Right renal pelvis (tissue), 4 donors: ENCODE measurements around the gene ATG13. TPM values are rescaled to one million over a fixed set of nuclear protein-coding genes. Genes with fewer than 3 reads are reported as not detected.
A peak's percentile ranks its signal among the peaks of the same experiment; 100 is the strongest.
"Not testable (repeated sequence)": the region's sequence is repeated elsewhere in the genome, so short reads cannot be mapped to it uniquely, and the experiment has no call there.

Experiments
- DNase-seq, 4 donors: peaks; one replicate each; pipeline ENCODE4 v3.0.0-alpha.2; 2013; ENCODE audit warnings: low read depth in 4 of 4, low spot score in 3 of 4, missing footprints in 1 of 4
- polyA plus RNA-seq, 4 donors: library from polyadenylated mRNA; unstranded; fragments of 120-200 nt; gene quantifications; one replicate each; pipeline ENCODE4 v1.2.1, GENCODE V29; 2013; ENCODE audit not compliant: insufficient read length in 4 of 4

ATG13 gene
- polyA plus RNA-seq, 4 donors: 56.2 to 76.9 (median 68.9) TPM

- DNase-seq: no peak
These were observed 75.1 kb downstream of the ATG13 start for GRCh38 chr11:46692450-46692849.

GRCh38 chr11:46693597-46694012, 76.3 kb downstream of the ATG13 start:
- DNase-seq: no peak

- no peak for DNase-seq
These were observed 76.7 kb downstream of the ATG13 start for GRCh38 chr11:46694072-46694471.

GRCh38 chr11:46694607-46695006, 77.3 kb downstream of the ATG13 start:
- DNase-seq: no peak

GRCh38 chr11:46695345-46696211, 78.2 kb downstream of the ATG13 start:
- DNase-seq: no peak

- no peak for DNase-seq
These were observed 78.8 kb downstream of the ATG13 start for GRCh38 chr11:46696212-46696558.

- DNase-seq: no peak
These were observed 80.0 kb downstream of the ATG13 start for GRCh38 chr11:46697303-46697702.

GRCh38 chr11:46697723-46698122, 80.4 kb downstream of the ATG13 start:
- DNase-seq: no peak

- DNase-seq: no peak
These were observed 81.2 kb downstream of the ATG13 start for GRCh38 chr11:46698597-46698996.

GRCh38 chr11:46700241-46701077, 83.1 kb downstream of the ATG13 start, which contains the start of the genes ARHGAP1 and ZNF408:
Gene ARHGAP1 (minus strand): TSS chr11:46700619. CDS start chr11:46696107, 4,512 bp downstream.
Gene ZNF408 (plus strand): TSS chr11:46701031. CDS start chr11:46701048, 17 bp downstream.
- DNase-seq: peak; percentile 96 to 98 (median 97)

GRCh38 chr11:46701078-46701654, 83.8 kb downstream of the ATG13 start:
- no peak for DNase-seq

GRCh38 chr11:46705070-46705688, 87.8 kb downstream of the ATG13 start:
- no peak for DNase-seq

GRCh38 chr11:46706886-46707285, 89.5 kb downstream of the ATG13 start:
- DNase-seq: no peak

GRCh38 chr11:46709351-46709750, 92.0 kb downstream of the ATG13 start:
- not testable (repeated sequence) for DNase-seq

- no peak for DNase-seq
These were observed 93.5 kb downstream of the ATG13 start for GRCh38 chr11:46710821-46711269.

GRCh38 chr11:46711303-46711702, 94.0 kb downstream of the ATG13 start:
- no peak for DNase-seq

- DNase-seq: no peak
These were observed 95.7 kb downstream of the ATG13 start for GRCh38 chr11:46712874-46713576.

- DNase-seq: not testable (repeated sequence)
These were observed 100.4 kb downstream of the ATG13 start for GRCh38 chr11:46717825-46718154.

- DNase-seq: no peak
These were observed 101.0 kb downstream of the ATG13 start for GRCh38 chr11:46718155-46719019.
